RKO (cell line): ENCODE results near the gene ERCC6L2.

Experiments
- DNase-seq: peaks from one replicate; pipeline ENCODE4 v3.0.0-alpha.2; 2016; ENCODE audit warnings: low spot score

Gene ERCC6L2

DNA sequence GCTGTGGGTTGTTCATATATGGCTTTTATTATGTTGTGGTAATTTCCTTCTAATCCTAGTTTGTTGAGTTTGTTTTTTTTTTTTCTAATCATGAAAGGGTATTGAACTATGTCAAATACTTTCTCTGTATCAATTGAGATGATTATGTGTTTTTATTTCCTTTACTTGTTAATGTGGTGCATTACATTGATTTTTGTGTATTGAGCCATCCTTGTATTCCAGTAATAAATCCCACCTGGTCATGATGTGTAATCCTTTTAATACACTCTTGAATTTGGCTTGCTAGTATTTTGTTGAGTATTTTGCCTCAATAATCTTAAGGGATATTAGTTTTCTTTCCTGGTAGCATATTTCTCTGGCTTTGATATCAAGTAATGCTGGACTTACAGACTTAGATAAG, 13.1 kb upstream of the ERCC6L2 start:
- no peak for DNase-seq

DNA sequence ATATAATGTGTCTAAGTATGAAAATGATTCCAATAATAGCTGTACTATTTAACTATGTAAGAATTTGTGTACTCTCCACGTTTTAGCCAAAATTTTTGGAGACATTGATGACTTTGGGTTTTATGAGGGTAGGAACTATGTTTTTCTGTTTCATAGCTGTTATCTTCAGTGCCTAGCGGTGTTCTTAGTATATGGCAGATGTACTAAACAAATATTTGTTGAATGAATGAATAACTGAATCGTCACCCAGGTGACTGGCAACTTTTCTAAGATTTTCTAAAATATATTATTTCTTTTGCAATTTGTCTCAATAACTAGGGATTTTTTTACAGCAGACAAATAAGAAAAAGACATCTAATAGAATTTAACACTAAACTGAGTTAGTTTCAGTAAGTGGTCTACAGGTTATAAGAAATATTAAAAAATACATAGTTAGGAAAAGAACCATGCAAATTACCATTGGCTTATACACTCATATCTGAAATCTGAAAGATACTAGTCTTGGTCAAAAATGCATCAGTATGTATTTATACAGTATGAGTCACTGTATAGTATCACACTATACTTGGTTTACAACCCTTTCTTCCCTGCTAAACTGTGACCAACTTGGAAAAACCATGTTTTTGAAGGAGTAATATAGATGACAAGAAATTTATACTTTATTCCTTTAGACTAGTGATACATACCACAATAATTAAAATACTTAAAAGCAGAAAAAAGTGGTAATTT, 10.5 kb upstream of the ERCC6L2 start:
- peak; percentile 32 for DNase-seq

DNA sequence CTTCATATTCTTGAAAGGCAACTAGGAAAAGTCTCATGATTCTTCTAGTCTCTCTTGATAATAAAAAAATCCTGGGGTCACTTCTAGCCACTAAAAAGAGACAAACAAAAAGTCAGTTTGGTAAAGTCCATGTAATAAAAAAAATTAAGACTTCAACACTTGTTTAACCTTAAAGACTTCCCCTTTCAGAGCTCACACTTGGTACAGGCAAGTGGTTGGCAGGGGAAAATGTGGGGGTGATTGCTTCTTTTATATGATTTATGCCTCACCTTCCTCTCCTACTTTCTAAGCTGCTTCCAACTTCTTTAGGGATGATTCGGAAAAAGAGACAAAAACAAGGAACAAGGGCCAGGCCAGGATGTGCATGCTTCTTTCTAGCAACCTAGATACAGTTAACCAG, 5.1 kb upstream of the ERCC6L2 start:
- no peak for DNase-seq

DNA sequence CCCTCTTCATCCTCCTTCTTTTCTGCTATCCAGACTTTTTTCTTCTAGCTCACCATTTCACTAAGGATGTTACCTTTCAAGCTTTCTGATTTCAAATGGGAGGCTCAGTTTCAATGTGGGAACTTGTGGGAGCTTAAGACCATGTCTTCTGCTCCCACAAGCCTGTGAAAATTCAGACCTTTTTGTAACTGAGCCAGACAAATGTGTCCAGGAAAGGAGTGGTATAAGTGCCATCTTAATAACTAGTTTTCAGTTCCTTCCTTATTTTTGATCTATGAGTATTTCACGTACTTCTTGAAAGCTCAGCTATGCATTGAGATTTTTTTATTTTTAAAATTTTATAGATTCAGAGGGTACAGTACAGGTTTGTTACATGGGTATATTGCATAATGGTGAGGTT, 4.6 kb upstream of the ERCC6L2 start:
- no peak for DNase-seq

DNA sequence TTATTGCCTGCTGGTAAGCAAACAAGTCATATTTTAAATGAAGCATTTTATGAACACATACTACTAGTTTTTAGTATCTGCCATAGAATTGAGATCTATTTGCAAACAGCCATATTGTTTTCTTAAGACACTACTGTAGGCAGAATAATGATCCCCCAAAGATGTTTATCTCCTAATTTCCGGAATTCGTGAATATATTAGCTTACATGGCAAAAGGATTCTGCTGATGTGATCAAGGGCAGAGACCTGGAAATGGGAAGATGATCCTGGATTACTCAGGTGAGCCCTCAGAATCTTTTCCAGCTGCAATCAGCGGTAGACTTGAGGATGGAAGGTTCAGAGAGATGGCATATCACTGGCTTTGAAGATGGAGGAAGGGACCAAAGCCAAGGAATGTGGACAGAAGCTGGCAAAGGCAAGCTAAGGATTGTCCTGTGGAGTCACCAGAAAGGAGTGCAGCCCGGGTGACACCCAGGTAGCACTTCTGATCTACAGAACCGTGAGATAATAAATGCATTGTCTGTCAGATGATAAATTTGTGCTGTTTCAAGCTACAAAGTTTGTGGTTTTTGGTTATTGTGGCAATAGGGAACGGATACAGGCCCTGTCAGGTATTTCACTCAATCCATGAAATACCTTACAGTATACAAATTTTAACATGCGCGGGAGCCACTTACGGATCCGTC, 1.0 kb upstream of the ERCC6L2 start:
- peak; percentile 53 for DNase-seq

DNA sequence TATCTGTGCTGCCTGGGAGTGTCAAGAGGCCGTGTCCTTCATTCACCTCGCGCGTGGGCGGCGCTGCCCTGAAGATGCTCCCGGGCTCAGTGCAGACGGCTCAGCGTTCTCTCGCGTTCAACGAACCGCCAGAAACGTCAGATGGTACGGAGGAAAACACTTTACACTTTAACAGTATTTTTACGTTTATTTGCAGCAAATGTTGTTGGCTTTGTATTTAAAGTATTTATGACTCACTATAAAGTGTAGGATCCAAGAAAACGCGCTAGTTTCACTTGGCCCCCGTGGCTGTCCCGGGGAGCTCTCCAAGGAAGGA, 544 bp upstream of the ERCC6L2 start:
- peak; percentile 81 for DNase-seq

DNA sequence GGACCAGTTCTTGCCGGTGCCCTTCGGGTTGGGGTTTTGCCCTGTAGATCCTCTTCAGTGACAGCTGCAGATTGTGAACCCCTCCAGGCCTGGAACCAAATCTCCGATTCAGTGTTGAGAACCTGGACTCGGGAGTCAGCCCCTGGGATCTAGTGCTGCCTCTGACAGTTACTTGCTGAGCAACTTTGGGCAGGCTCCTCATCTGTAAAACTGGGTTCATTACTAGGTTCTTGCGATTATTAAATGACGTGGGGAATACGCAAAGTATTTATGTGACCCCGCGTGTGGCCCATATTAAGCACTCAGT, 600 bp downstream of the ERCC6L2 start:
- DNase-seq: no peak

DNA sequence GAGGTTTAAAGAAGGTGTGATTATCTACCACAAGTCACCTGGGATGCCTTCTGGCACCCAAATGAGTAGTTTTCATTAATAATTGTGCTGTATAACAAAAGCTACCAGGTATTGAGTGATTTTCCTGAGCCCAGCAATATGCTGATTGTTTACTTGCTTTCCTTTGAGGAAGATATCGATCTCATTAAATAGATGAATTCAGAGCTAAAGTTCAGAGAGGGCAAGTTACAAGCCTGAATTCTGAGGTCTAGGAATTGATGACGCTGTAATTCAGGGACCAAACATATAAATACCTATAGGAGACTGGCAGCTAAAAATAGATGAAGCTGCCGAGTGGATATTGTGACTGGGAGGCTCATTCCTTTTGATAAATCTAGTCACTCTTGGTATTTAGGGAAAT, 1.1 kb downstream of the ERCC6L2 start:
- peak; percentile 79 for DNase-seq

DNA sequence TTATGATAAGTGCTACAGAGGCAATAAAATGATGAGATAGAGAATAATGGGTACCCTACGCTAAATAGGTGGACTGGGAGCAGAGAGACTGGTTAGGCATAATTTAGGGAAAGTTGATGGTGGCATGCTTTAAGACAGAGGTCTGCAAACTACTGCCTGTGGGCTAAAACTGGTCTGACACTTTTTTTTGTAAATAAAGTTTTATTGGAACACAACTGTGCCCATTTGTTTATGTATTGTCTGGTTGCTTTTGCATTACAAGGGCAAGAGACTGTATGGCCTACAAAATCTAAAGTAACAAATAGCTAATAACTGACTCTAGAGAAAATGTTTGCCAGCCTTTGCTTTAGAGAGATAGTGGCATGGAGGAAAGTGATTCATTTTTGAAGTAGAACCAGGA, 2.5 kb downstream of the ERCC6L2 start:
- no peak for DNase-seq

DNA sequence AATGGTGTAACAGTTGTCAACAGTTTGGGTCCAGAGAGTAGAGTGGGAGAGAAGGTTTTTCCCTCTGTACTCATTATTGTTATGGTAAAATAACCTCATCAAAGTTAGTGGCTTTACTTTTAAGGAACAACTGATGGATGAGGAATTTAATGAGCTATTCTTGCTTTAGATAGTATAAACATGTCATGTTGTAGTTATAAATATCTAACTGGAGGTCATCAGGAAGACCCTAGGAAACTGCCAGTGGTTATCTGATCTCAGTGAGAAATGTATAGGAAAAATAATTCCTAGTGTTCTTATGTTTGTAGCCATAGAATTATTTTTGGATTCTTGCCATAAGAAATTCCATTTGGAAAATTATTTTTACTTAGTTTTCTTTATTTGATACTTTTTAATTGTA, 4.1 kb downstream of the ERCC6L2 start:
- DNase-seq: no peak

DNA sequence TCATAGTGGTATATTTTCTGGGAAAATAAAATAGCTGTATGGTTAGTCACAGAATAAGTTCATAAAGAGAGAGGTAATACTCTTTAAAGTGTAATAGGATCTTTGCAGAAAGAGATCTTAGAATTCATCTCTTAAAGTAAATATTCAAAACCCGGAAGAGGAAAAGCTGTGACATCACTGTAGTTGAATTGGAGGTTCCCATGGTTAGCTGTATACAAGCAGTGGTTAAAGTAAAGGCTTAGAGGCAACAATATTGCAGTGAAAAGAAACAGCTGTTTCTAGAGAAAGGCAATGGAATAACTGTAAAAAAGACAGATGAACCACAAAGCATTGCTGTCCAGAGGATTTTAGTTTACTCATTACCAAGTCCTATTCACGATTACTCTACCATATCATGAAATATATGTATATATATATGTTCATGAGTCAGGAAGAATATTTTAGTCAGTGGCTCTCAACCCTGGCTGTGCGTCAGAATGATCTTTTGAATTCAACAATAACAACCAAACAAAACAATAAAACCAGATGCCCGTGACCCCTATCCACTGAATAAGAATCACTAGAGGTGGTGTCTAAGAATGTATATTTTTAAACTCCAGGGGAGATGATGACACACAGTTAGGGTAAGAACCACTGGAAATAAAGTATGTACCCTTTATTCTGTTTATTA, 4.7 kb downstream of the ERCC6L2 start:
- DNase-seq: no peak

DNA sequence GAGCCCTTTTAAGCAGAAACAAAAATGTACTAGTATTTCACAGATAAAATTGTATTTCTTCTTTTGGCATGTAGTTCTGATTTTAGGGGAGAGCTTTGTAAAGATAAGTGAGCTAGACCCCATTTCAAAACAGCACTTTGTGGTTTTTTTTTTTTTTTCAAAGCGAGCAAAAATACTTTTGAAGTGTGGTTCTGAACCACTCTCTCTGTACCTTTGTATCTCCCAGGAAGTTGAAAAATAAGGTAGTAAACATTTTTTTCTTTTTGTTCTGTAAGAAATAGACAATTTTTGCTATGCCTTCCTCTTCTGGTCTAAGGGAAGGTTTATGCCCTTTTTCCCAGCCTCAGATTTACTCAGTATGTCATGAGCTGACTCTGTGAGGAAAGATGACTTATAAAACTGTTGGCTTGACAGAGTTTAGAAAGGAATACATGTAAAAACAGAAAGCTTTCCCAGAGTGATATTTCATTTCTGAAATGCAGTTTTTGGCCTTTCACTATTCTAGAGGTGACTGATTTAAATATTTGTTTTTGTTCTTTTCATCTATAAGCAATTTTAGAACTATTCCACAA, 12.5 kb downstream of the ERCC6L2 start:
- no peak for DNase-seq

DNA sequence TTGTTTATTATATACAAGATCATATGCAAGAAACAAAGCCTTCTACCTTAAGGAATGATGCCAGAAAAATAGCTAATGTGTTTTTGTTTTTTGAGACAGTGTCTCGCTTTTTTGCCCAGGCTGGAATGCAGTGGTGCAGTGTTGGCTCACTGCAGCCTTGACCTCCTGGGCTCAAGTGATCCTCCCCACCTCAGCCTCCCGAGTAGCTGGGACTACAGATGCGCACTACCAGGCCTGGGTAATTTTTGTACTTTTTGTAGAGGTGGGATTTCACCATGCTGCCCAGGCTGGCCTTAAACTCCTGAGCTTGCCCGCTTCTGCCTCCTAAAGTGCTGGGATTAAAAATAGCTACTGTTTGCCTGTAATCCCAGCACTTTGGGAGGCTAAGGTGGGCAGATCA, 15.1 kb downstream of the ERCC6L2 start:
- no peak for DNase-seq

DNA sequence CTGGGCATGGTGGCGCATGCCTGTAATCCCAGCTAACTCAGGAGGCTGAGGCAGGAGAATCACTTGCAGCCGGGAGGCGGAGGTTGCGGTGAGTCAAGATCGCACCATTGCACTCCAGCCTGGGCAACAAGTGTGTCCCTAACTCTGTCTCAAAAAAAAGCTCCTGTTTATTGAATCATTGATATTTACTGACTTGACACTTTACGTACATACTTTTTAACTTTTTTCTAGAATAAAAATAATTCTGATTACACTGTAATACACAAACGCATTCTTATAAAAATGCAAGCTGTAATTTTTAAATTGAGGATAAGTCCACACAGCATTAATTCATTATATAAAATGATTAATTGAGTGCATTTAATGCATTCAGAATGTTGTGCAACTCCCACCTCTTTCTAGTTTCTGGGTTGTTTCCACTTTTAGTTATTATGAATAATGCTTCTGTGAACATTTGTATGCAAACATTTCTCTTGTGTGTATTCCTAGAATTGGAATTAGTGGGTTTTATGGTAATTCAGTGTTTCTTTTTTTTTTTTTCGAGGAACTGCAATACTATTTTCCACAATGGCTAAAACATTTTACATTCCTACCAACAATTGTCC, 15.7 kb downstream of the ERCC6L2 start:
- DNase-seq: no peak

DNA sequence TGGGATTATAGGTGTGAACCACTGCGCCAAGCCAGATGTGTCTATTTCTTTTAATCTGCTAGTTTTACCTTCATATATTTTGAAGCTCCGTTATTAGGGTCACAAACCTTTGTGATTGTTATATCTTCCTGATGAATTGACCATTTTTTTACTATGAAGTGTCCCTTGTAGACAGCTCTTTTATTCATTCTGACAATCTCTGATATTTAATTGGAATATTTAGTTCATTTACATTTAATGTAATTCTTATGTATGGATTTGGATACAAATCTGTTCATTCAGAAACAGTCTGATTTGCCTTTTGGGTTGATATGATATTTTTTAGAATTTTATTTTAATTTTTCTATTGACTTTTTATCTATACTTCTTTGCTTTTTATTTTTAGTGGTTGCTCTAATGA, 17.2 kb downstream of the ERCC6L2 start:
- DNase-seq: no peak

DNA sequence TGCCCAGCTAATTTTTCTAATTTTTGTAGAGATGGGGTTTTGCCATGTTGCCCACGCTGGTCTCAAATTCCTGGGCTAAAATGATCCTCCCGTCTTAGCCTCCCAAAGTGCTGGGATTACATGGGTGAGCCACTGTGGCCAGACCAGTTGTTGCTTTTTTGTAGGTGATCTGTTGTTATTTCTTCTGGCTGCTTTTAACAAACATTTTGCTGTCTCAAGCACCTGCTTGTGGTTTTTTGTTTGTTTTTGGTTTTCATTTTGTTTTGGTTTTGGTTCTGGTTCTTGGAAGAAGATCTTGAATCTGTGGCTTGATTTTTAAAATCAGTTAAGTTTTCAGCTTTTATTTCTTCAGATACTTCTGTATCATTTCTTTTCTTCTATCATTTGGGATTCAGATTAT, 21.1 kb downstream of the ERCC6L2 start:
- DNase-seq: no peak

DNA sequence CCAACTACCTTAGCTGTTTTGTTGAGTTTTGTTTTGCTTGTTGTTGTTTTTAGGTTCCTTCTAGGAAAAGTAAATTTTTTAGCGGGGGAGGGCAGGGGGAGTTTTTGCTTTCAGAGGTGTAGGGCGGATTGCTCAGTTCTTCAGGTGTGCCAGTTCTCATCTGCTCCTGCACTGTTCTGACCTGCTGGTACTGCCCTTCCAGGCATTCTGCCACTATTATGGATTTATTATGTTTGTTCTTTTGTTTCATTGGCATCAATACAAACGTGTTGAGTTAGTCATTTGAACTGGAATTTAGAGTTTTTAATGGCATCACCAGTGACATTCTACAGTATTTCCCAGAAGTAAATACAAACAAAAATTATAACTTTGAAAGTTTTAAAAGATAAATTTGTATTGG, 26.0 kb downstream of the ERCC6L2 start:
- no peak for DNase-seq

DNA sequence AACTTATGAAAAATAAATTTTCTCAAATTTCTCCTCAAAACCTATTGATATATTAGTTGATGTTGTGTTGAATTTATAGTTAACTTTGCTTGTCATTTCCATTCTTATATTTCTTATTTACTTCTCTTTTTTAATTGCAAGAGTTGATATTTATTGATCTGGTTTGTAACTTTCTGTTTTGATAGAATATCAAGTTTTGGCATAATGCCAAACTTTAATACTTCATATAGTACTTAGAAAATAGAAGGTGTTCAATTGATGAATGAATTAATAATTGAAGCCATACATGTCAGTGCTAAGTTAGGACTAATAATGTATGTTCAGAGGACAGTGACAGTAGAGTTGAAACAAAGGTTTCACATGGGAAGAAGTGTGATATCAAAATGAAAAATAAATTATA, 27.9 kb downstream of the ERCC6L2 start:
- DNase-seq: no peak

DNA sequence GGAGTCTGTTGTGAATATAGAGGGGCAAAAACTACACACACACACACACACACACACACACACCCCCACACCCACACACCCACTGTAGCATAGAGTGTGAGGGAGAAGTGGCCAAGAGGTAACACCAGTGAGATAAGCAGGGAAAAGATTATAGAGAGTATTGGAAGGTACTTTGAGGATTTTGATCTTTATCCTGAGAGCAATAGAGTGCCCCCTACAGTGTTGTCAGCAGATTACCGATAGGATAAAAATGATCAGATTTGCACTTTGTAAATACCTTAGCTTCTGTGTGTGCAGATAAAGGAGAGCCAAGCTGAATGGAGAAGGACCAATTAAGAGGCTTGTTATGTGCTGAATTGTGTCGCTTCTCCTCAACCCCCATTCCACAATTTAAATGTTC, 32.3 kb downstream of the ERCC6L2 start:
- no peak for DNase-seq

DNA sequence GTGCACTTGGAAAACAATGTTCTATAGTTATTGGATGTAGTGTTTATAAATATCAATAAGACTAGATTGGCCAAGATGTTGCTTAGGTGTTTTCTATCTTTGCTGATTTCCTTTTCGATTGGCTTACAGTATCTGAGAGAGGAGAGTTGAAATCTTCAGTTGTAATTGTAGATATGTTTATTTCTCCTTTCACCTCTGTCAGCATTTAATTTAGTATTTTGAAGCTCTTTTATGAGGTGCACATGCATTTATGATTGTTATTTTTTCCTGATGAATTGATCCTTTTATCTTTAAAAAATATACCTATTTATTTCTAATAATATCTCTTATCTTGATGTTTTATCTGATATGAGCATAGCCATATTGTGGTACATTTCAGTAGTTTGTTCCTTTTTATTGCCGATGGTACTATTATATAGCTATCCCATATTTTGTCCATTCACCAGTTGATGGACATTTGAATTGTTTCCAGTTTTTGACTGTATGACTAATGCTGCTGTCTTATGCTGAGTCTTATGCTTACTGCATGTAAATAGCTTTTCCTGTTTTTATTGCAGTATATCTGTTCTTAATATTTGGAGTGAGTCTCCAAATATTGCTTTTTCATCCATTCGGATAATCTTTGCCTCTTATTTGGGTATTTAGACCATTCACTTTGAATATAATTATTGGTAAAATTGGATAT, 34.7 kb downstream of the ERCC6L2 start:
- DNase-seq: peak; percentile 51

DNA sequence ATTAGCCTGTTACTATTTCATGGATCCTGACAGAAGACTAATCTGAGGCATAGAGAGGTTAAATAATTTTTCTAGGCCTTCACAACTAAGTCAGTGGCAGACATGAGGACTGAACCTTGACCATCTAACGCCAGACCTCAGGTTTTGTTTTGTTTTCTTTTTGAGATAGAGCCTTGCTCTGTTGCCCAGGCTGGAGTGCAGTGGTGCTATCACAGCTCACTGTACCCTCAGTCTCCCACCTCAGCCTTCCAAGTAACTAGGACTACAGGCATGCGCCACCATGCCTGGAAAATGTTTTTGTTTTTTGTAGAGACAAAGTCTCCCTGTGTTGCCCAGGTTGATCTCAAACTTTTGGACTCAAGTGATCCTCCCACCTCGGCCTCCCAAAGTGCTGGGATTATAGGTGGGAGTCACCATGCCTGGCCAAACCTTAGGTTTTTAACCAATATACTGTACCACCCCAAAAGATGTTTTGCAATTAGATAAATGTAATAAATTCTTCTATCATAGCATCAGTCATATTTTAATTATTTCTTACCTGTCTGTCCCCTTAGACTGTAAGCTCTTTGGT, 35.4 kb downstream of the ERCC6L2 start:
- DNase-seq: no peak

DNA sequence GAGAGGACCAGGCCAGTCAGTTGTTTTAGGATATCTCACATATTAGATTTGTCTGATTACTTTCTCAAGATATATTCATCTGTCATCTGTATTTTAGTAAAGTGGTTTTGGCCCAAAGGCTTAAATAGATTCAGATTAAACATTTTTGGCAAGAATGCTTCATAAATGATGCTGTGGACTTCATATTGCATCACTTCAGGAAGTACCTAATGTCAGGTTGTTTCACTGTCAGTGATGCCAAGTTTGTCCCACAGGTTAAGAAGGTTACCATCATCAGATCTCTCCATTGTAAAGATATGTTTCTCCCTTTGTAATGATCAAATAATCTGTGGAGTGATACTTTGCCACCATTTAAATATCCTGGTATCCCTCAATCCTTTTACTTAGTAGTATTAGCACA, 37.3 kb downstream of the ERCC6L2 start:
- DNase-seq: no peak
